GM12878 (cell line): ENCODE data around the gene COL8A2. TPM values are rescaled to one million over a fixed set of nuclear protein-coding genes. Genes with fewer than 3 reads are reported as not detected.

Experiments used
- ATAC-seq: fragments of 200-7000 bp; cut with Tn5 transposase; 3 replicates; pipeline ENCODE4 v1.9.1; 2020; ENCODE audit warnings: mild to moderate bottlenecking, moderate library complexity
- BruUV-seq: library from RNA; stranded (reverse); fragments of 400-500 nt; replicated peaks from 2 replicates; lab custom pipeline; 2021; lab: Mats Ljungman, UMichigan
- CTCF ChIA-PET: fragments of 300-600 bp; sonication (Branson Sonifier 250); formaldehyde crosslinking; extraction: SDS; loops from one replicate; lab custom pipeline; 2021; ENCODE audit warnings: inconsistent platforms; lab: Yijun Ruan, JAX
- POLR2A ChIA-PET: fragments of 350-600 bp; formaldehyde crosslinking; extraction: SDS; loops from one replicate; lab custom pipeline; 2021; ENCODE audit warnings: inconsistent platforms; lab: Charles Lee
- RAD21 ChIA-PET: fragments of 300-600 bp; sonication (Branson Sonifier 250); formaldehyde crosslinking; loops from one replicate; lab custom pipeline; 2023; ENCODE audit warnings: antibody characterized with exemption; ENCODE audit not compliant: unreplicated experiment; lab: Charles Lee
- SMC1A ChIA-PET: fragments of 300-600 bp; sonication (Branson Sonifier 250); formaldehyde crosslinking; loops from one replicate; lab custom pipeline; 2023; ENCODE audit not compliant: unreplicated experiment, uncharacterized antibody; lab: Charles Lee
- DNase-seq: peaks from one replicate; pipeline ENCODE4 v3.0.0-alpha.2; 2011; ENCODE audit warnings: low read depth, low spot score
- FAIRE-seq: peaks from 3 replicates; lab custom pipeline; 2011; peaks lifted over from hg19 to GRCh38; lab: Jason Lieb, UNC
- H2AFZ ChIP-seq: 2 replicates; pipeline ENCODE4 v1.6.0; 2011; ENCODE audit warnings: low read depth, low read length, control low read depth; ENCODE audit not compliant: control insufficient read depth
- H3K27ac ChIP-seq: 2 replicates; pipeline ENCODE4 v1.5.1; 2011; ENCODE audit warnings: control low read depth; ENCODE audit not compliant: control insufficient read depth, insufficient read depth
- H3K27me3 ChIP-seq, 2 experiments: replicated peaks in 1 of 2; 2 replicates each; pipeline versions ENCODE4 v1.6.0 to v1.6.1; 2011; ENCODE audit warnings: low read length in 1 of 2; ENCODE audit not compliant: control insufficient read depth in 2 of 2, insufficient read depth in 2 of 2
- H3K36me3 ChIP-seq, 2 experiments: 2 replicates each; pipeline ENCODE4 v1.5.1; 2011; ENCODE audit warnings: low read length in 1 of 2; ENCODE audit not compliant: control insufficient read depth in 2 of 2, insufficient read depth in 2 of 2
- H3K4me1 ChIP-seq: 2 replicates; pipeline ENCODE4 v1.6.1; 2011; ENCODE audit warnings: mild to moderate bottlenecking, low read length, moderate library complexity, mixed read lengths; ENCODE audit not compliant: control insufficient read depth, insufficient read depth
- H3K4me2 ChIP-seq: 2 replicates; pipeline ENCODE4 v1.6.0; 2011; ENCODE audit warnings: control low read depth; ENCODE audit not compliant: control insufficient read depth, insufficient read depth
- H3K4me3 ChIP-seq: fragments of 200-600 bp; sonication (generic); 2 replicates; pipeline ENCODE4 v1.5.1; 2016
- H3K79me2 ChIP-seq: 2 replicates; pipeline ENCODE4 v1.6.0; 2011; ENCODE audit warnings: low read length; ENCODE audit not compliant: control insufficient read depth, insufficient read depth
- H3K9ac ChIP-seq: 2 replicates; pipeline ENCODE4 v1.8.0; 2011; ENCODE audit warnings: low read length, control low read depth, mixed read lengths; ENCODE audit not compliant: control insufficient read depth, insufficient read depth
- H3K9me3 ChIP-seq: replicated peaks from 3 replicates; pipeline ENCODE4 v1.5.1; 2011; ENCODE audit warnings: mild to moderate bottlenecking, low read length; ENCODE audit not compliant: control insufficient read depth, insufficient read depth
- H4K20me1 ChIP-seq: 2 replicates; pipeline ENCODE4 v1.6.0; 2011; ENCODE audit not compliant: control insufficient read depth, insufficient read depth
- DPF2 ChIP-seq: fragments of 450-650 bp; IDR thresholded peaks from 2 replicates; pipeline ENCODE4 v1.6.1; 2017; ENCODE audit warnings: mild to moderate bottlenecking
- HDGF ChIP-seq: fragments of 450-650 bp; IDR thresholded peaks from 2 replicates; pipeline ENCODE4 v1.6.1; 2016; ENCODE audit warnings: antibody characterized with exemption
- PAX5 ChIP-seq: IDR thresholded peaks from 2 replicates; pipeline ENCODE4 v1.6.1; 2011; ENCODE audit warnings: low read depth, low read length, borderline replicate concordance
- STAT1 ChIP-seq: fragments of 450-650 bp; conservative IDR thresholded peaks from 2 replicates; pipeline ENCODE4 v1.6.1; 2014; ENCODE audit warnings: antibody characterized with exemption, mild to moderate bottlenecking
- TARDBP ChIP-seq: IDR thresholded peaks from 2 replicates; pipeline ENCODE4 v1.6.1; 2016; ENCODE audit warnings: borderline replicate concordance
- TCF7 ChIP-seq: IDR thresholded peaks from 2 replicates; pipeline ENCODE4 v1.6.1; 2014; ENCODE audit warnings: antibody characterized with exemption, borderline replicate concordance
- ZNF217 ChIP-seq: fragments of 450-650 bp; IDR thresholded peaks from 2 replicates; pipeline ENCODE4 v1.6.1; 2017; ENCODE audit warnings: antibody characterized with exemption, mild to moderate bottlenecking
- WGBS: methylation state at CpG from one replicate; pipeline ENCODE4 v1.1.6; 2016; ENCODE audit warnings: low lambda C conversion rate; ENCODE audit not compliant: insufficient replicate concordance, insufficient coverage; ENCODE audit errors: missing lambda C conversion rate; 5-methylcytosine and 5-hydroxymethylcytosine counted together
- in situ Hi-C: fragments of 300-500 bp; cut with MboI; formaldehyde crosslinking; loops from 9 replicates; pipeline ENCODE4 v1.14.3; 2018; ENCODE audit warnings: mixed read lengths
- intact Hi-C: fragments of 100-400 bp; cut with micrococcal nuclease; formaldehyde crosslinking; loops from one replicate; pipeline ENCODE4 v1.14.2; 2022; ENCODE audit not compliant: unreplicated experiment
- polyA plus RNA-seq, 11 experiments: library from polyadenylated mRNA; depleted of rRNA in 4 of 11; unstranded in 6 of 11; stranded (reverse) in 5 of 11; fragments of >200 nt; fragmentation: Nextera tagmentation in 4 of 11; fragmentation: Illumina TruSeq in 1 of 11; extraction: Ambion mirVana in 4 of 11; extraction: Trizol in 1 of 11; gene quantifications; 1 replicate in 1 of 11; 2 replicates in 10 of 11; pipeline versions ENCODE4 v1.2.1 to v1.2.3, GENCODE V29; 2011 to 2016; ENCODE audit warnings: inconsistent platforms in 2 of 11, missing spikeins in 2 of 11, low read depth in 1 of 11
- total RNA-seq, 4 experiments: library from RNA; depleted of rRNA in 3 of 4; stranded (reverse); fragments of >200 nt in 3 of 4; fragmentation: Illumina TruSeq in 1 of 4; extraction: Trizol in 1 of 4; gene quantifications; 2 replicates each; pipeline versions ENCODE4 v1.2.1 to v1.2.3, GENCODE V29; 2013 to 2021
- TF ChIP-seq, protein P1 (sequence below): fragments of 450-650 bp; IDR thresholded peaks from 2 replicates; pipeline ENCODE4 v1.6.1; 2018; ENCODE audit warnings: borderline replicate concordance, mild to moderate bottlenecking; ENCODE audit not compliant: partially characterized antibody
- TF ChIP-seq, protein P2 (sequence below): fragments of 450-650 bp; IDR thresholded peaks from 2 replicates; pipeline ENCODE4 v1.6.1; 2017; ENCODE audit warnings: borderline replicate concordance
- TF ChIP-seq, protein P3 (sequence below): fragments of 450-650 bp; formaldehyde crosslinking; IDR thresholded peaks from 2 replicates; pipeline ENCODE4 v1.4.0; 2020; ENCODE audit warnings: mild to moderate bottlenecking, moderate library complexity

The COL8A2 gene
- total and polyA plus RNA-seq, 10 of the 15 experiments (the other 5 are each of a cell fraction or from before 2014, with no cell fraction given): 0.01 TPM; not detected in 9

GRCh38 chr1:36122062-36123030, 2.7 kb downstream of the COL8A2 start:
- in situ Hi-C loops (no loop called here), intact Hi-C loops (no loop called here)
- Histone ChIP-seq H3K4me2 (no peak overlapping the region; the same call in 1 of the 2 replicates), H3K4me1 (peaks cover 11% of the 10 kb centered on the region), H4K20me1 (no peaks in the 10 kb centered on the region; the same call in 1 of the 2 replicates), H2AFZ (no peak overlapping the region), H3K27ac (no peak overlapping the region), H3K79me2 (no peaks in the 10 kb centered on the region), H3K9me3 (no peaks in the 10 kb centered on the region), H3K27me3 (peaks cover 4 to 11% of the 10 kb centered on the region in 2 experiments; a peak in 3 of 4 replicates), H3K9ac (no peak overlapping the region), H3K4me3 (no peak overlapping the region), H3K36me3 (no peaks in the 10 kb centered on the region)
- SMC1A ChIA-PET: no interaction called here
- FAIRE-seq: no peak
- no peak for ATAC-seq
- POLR2A ChIA-PET: no interaction called here
- TF ChIP-seq PAX5: no peak
- TF ChIP-seq, protein P1, sequence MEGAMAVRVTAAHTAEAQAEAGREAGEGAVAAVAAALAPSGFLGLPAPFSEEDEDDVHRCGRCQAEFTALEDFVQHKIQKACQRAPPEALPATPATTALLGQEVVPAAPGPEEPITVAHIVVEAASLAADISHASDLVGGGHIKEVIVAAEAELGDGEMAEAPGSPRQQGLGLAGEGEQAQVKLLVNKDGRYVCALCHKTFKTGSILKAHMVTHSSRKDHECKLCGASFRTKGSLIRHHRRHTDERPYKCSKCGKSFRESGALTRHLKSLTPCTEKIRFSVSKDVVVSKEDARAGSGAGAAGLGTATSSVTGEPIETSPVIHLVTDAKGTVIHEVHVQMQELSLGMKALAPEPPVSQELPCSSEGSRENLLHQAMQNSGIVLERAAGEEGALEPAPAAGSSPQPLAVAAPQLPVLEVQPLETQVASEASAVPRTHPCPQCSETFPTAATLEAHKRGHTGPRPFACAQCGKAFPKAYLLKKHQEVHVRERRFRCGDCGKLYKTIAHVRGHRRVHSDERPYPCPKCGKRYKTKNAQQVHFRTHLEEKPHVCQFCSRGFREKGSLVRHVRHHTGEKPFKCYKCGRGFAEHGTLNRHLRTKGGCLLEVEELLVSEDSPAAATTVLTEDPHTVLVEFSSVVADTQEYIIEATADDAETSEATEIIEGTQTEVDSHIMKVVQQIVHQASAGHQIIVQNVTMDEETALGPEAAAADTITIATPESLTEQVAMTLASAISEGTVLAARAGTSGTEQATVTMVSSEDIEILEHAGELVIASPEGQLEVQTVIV: no peak
- TF ChIP-seq ZNF217: no peak
- TF ChIP-seq, protein P2, sequence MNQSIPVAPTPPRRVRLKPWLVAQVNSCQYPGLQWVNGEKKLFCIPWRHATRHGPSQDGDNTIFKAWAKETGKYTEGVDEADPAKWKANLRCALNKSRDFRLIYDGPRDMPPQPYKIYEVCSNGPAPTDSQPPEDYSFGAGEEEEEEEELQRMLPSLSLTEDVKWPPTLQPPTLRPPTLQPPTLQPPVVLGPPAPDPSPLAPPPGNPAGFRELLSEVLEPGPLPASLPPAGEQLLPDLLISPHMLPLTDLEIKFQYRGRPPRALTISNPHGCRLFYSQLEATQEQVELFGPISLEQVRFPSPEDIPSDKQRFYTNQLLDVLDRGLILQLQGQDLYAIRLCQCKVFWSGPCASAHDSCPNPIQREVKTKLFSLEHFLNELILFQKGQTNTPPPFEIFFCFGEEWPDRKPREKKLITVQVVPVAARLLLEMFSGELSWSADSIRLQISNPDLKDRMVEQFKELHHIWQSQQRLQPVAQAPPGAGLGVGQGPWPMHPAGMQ: no peak
- TF ChIP-seq TARDBP: no peak
- TF ChIP-seq STAT1: no peak
- TF ChIP-seq, protein P3, sequence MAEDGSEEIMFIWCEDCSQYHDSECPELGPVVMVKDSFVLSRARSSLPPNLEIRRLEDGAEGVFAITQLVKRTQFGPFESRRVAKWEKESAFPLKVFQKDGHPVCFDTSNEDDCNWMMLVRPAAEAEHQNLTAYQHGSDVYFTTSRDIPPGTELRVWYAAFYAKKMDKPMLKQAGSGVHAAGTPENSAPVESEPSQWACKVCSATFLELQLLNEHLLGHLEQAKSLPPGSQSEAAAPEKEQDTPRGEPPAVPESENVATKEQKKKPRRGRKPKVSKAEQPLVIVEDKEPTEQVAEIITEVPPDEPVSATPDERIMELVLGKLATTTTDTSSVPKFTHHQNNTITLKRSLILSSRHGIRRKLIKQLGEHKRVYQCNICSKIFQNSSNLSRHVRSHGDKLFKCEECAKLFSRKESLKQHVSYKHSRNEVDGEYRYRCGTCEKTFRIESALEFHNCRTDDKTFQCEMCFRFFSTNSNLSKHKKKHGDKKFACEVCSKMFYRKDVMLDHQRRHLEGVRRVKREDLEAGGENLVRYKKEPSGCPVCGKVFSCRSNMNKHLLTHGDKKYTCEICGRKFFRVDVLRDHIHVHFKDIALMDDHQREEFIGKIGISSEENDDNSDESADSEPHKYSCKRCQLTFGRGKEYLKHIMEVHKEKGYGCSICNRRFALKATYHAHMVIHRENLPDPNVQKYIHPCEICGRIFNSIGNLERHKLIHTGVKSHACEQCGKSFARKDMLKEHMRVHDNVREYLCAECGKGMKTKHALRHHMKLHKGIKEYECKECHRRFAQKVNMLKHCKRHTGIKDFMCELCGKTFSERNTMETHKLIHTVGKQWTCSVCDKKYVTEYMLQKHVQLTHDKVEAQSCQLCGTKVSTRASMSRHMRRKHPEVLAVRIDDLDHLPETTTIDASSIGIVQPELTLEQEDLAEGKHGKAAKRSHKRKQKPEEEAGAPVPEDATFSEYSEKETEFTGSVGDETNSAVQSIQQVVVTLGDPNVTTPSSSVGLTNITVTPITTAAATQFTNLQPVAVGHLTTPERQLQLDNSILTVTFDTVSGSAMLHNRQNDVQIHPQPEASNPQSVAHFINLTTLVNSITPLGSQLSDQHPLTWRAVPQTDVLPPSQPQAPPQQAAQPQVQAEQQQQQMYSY (CRISPR knock-in tag): no peak
- no peak for TF ChIP-seq DPF2
- TF ChIP-seq HDGF: no peak
- TF ChIP-seq TCF7: no peak
- 90% methylated on average over 12 of the region's 12 CpGs for WGBS
- BruUV-seq: no TSS peak
- CTCF ChIA-PET: interaction anchor here (1.1 kb wide), 1 partner anchor 13 kb away, joined by 5 read pairs; no protein-coding TSS in a partner anchor
- no peak for DNase-seq
- RAD21 ChIA-PET: no interaction called here
